Vagina (tissue), 2 donors: ENCODE results near the gene MYPN.

Experiments
- CTCF ChIP-seq, 3 experiments: fragments of 450-650 bp in 2 of 3; fragments of 200-600 bp in 1 of 3; sonication (generic) in 1 of 3; IDR thresholded peaks; one replicate each; pipeline ENCODE4 v1.5.1; 2017 to 2019; ENCODE audit warnings: antibody characterized with exemption in 3 of 3, mild to moderate bottlenecking in 2 of 3, moderate library complexity in 2 of 3
- POLR2A ChIP-seq, 2 donors: fragments of 450-650 bp; IDR thresholded peaks; one replicate each; pipeline ENCODE4 v1.6.1; 2017; ENCODE audit warnings: antibody characterized with exemption in 2 of 2, mild to moderate bottlenecking in 2 of 2, moderate library complexity in 2 of 2

- no peak for TF ChIP-seq CTCF (IDR thresholded peaks at IDR 0.05)
- no peak for TF ChIP-seq POLR2A (IDR thresholded peaks at IDR 0.05)
Observed at GRCh38 chr10:68211669-68212068, 102.4 kb downstream of the MYPN start.
